ENCODE measurements around the gene LCN9.

DNA sequence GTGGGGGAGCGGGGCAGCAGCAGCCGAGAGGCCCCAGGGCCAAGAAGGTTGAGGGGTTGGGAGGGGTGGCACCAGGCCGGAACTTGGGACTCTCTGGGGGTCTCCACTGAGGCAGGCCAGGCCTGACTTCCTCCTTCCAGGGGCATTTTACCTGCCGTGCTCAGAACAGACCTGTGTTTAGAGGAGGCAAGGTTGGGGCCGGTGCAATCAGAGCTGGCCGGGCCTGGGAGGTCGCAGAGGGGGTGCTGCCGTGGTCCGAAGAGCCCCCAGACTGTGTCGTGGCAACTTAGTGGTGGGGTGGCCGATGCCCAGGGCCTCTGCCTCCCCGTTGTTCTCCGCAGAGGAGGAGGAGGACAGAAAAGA is 45.6 kb upstream of the LCN9 start:
- TF ChIP-seq, protein P1, sequence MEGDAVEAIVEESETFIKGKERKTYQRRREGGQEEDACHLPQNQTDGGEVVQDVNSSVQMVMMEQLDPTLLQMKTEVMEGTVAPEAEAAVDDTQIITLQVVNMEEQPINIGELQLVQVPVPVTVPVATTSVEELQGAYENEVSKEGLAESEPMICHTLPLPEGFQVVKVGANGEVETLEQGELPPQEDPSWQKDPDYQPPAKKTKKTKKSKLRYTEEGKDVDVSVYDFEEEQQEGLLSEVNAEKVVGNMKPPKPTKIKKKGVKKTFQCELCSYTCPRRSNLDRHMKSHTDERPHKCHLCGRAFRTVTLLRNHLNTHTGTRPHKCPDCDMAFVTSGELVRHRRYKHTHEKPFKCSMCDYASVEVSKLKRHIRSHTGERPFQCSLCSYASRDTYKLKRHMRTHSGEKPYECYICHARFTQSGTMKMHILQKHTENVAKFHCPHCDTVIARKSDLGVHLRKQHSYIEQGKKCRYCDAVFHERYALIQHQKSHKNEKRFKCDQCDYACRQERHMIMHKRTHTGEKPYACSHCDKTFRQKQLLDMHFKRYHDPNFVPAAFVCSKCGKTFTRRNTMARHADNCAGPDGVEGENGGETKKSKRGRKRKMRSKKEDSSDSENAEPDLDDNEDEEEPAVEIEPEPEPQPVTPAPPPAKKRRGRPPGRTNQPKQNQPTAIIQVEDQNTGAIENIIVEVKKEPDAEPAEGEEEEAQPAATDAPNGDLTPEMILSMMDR (IDR thresholded peaks at IDR 0.05), result no peak
- no peak for TF ChIP-seq POLR2AphosphoS5 (IDR thresholded peaks at IDR 0.05)
- TF ChIP-seq EP300 (IDR thresholded peaks at IDR 0.05; ENCODE audit: low read depth), result no peak

All from transverse colon (tissue), 4 donors.